H1 (cell line): Measurements from ENCODE around the gene ARAP3. TPM values are rescaled to one million over a fixed set of nuclear protein-coding genes. Genes with fewer than 3 reads are reported as not detected.

Experiments used
- CTCF ChIA-PET: fragments of 300-600 bp; sonication (Branson Sonifier 250); formaldehyde crosslinking; loops from one replicate; lab custom pipeline; 2021; ENCODE audit not compliant: partially characterized antibody; lab: Charles Lee
- POLR2A ChIA-PET: fragments of 300-600 bp; sonication (Branson Sonifier 250); formaldehyde crosslinking; loops from one replicate; lab custom pipeline; 2021; ENCODE audit warnings: inconsistent platforms; ENCODE audit not compliant: partially characterized antibody; lab: Charles Lee
- DNase-seq, 2 experiments: peaks; one replicate each; pipeline versions ENCODE4 v3.0.0 to v3.0.0-alpha.2; 2010 to 2022; ENCODE audit warnings: low spot score in 2 of 2, low read depth in 1 of 2, mixed read lengths in 1 of 2
- FAIRE-seq: peaks from 2 replicates; lab custom pipeline; 2011; peaks lifted over from hg19 to GRCh38; lab: Jason Lieb, UNC
- H2AFZ ChIP-seq: 2 replicates; pipeline ENCODE4 v1.8.1; 2012; ENCODE audit warnings: low read length, inconsistent platforms
- H2AK5ac ChIP-seq: 2 replicates; pipeline ENCODE4 v1.6.1; 2013; ENCODE audit warnings: low read depth, low read length
- H2BK120ac ChIP-seq: replicated peaks from 2 replicates; pipeline ENCODE3; 2013; ENCODE audit warnings: low read depth, low read length, inconsistent platforms
- H2BK12ac ChIP-seq: 2 replicates; pipeline ENCODE4 v1.6.1; 2013; ENCODE audit warnings: low read depth, low read length
- H2BK15ac ChIP-seq: 2 replicates; pipeline ENCODE4 v1.6.1; 2013; ENCODE audit warnings: low read length
- H2BK20ac ChIP-seq: 2 replicates; pipeline ENCODE4 v1.6.1; 2013; ENCODE audit warnings: low read length
- H2BK5ac ChIP-seq: 2 replicates; pipeline ENCODE4 v1.6.1; 2013; ENCODE audit warnings: low read depth, low read length
- H3K14ac ChIP-seq: 2 replicates; pipeline ENCODE4 v1.6.1; 2013; ENCODE audit warnings: inconsistent platforms; ENCODE audit not compliant: insufficient read length
- H3K18ac ChIP-seq: 2 replicates; pipeline ENCODE4 v1.6.1; 2013; ENCODE audit warnings: low read length; ENCODE audit errors: extremely low read depth
- H3K23ac ChIP-seq: 2 replicates; pipeline ENCODE4 v1.6.1; 2013; ENCODE audit warnings: inconsistent platforms; ENCODE audit not compliant: insufficient read length
- H3K23me2 ChIP-seq: 2 replicates; pipeline ENCODE4 v1.6.1; 2013; ENCODE audit warnings: low read depth, low read length
- H3K27ac ChIP-seq: 2 replicates; pipeline ENCODE4 v1.6.1; 2011; ENCODE audit warnings: low read depth, low read length, inconsistent platforms
- H3K27me3 ChIP-seq, 4 experiments: replicated peaks in 1 of 4; 1 replicate in 1 of 4; 2 replicates in 3 of 4; pipeline versions ENCODE4 v1.6.1 to v1.8.1; 2011 to 2013; ENCODE audit warnings: low read length in 3 of 4, mild to moderate bottlenecking in 3 of 4, inconsistent platforms in 2 of 4, mixed read lengths in 2 of 4, moderate library complexity in 1 of 4; ENCODE audit not compliant: control insufficient read depth in 3 of 4, insufficient read depth in 3 of 4; ENCODE audit errors: extremely low read depth in 1 of 4
- H3K36me3 ChIP-seq, 4 experiments: 2 replicates each; pipeline versions ENCODE4 v1.6.1 to v1.8.1; 2011 to 2013; ENCODE audit warnings: mild to moderate bottlenecking in 4 of 4, low read length in 3 of 4, moderate library complexity in 2 of 4, control low read depth in 1 of 4, inconsistent platforms in 1 of 4; ENCODE audit not compliant: insufficient read depth in 4 of 4, control insufficient read depth in 2 of 4
- H3K4ac ChIP-seq: replicated peaks from 2 replicates; pipeline ENCODE3; 2013; ENCODE audit warnings: low read length, low read depth, mixed read lengths, inconsistent platforms; ENCODE audit not compliant: insufficient read length
- H3K4me1 ChIP-seq, 4 experiments: replicated peaks in 1 of 4; 1 replicate in 1 of 4; 2 replicates in 3 of 4; pipeline versions ENCODE4 v1.6.1 to v1.8.1; 2011 to 2013; ENCODE audit warnings: low read length in 3 of 4, inconsistent platforms in 2 of 4, mixed read lengths in 1 of 4; ENCODE audit not compliant: insufficient read depth in 4 of 4, control insufficient read depth in 3 of 4
- H3K4me2 ChIP-seq, 2 experiments: 2 replicates each; pipeline versions ENCODE4 v1.6.1 to v1.8.1; 2011 to 2013; ENCODE audit warnings: low read depth in 2 of 2, low read length in 2 of 2, control low read depth in 1 of 2, inconsistent platforms in 1 of 2, mild to moderate bottlenecking in 1 of 2; ENCODE audit not compliant: insufficient read depth in 1 of 2
- H3K4me3 ChIP-seq, 4 experiments: fragments of 200-600, 300-600 bp in 1 of 4; sonication (generic), shearing (Covaris generic), sonication (Bioruptor Twin) in 1 of 4; 2 replicates each; pipeline versions ENCODE4 v1.5.1 to v1.8.1; 2011 to 2016; ENCODE audit warnings: low read length in 4 of 4, low read depth in 3 of 4, control low read depth in 2 of 4, inconsistent platforms in 2 of 4, mild to moderate bottlenecking in 2 of 4, mixed read lengths in 1 of 4, moderate library complexity in 1 of 4; ENCODE audit not compliant: insufficient read depth in 2 of 4; ENCODE audit errors: extremely low read depth in 1 of 4
- H3K56ac ChIP-seq: replicated peaks from 2 replicates; pipeline ENCODE3; 2013; ENCODE audit warnings: low read depth, mild to moderate bottlenecking, mixed read lengths, low read length, inconsistent platforms; ENCODE audit not compliant: insufficient read length
- H3K79me1 ChIP-seq: 2 replicates; pipeline ENCODE4 v1.6.1; 2013; ENCODE audit warnings: low read depth, low read length, control low read depth
- H3K79me2 ChIP-seq, 2 experiments: 2 replicates each; pipeline versions ENCODE4 v1.6.1 to v1.8.1; 2012 to 2013; ENCODE audit warnings: low read length in 2 of 2, mild to moderate bottlenecking in 2 of 2, inconsistent platforms in 1 of 2; ENCODE audit not compliant: insufficient read depth in 2 of 2, control insufficient read depth in 1 of 2
- H3K9ac ChIP-seq, 4 experiments: replicated peaks in 1 of 4; 1 replicate in 1 of 4; 2 replicates in 3 of 4; pipeline versions ENCODE4 v1.6.1 to v1.8.1; 2011 to 2013; ENCODE audit warnings: low read depth in 3 of 4, low read length in 3 of 4, control low read depth in 2 of 4, mild to moderate bottlenecking in 2 of 4, moderate library complexity in 2 of 4, inconsistent platforms in 1 of 4; ENCODE audit errors: extremely low read depth in 1 of 4
- H3K9me3 ChIP-seq, 2 experiments: 2 replicates each; pipeline versions ENCODE4 v1.6.1 to v1.8.1; 2012 to 2013; ENCODE audit warnings: mild to moderate bottlenecking in 2 of 2, moderate library complexity in 2 of 2, control low read depth in 1 of 2, inconsistent platforms in 1 of 2, low read depth in 1 of 2, low read length in 1 of 2, mixed read lengths in 1 of 2; ENCODE audit not compliant: insufficient read depth in 2 of 2
- H4K20me1 ChIP-seq, 2 experiments: replicated peaks in 1 of 2; 2 replicates each; pipeline versions ENCODE3 to v1.8.1; 2011 to 2013; ENCODE audit warnings: inconsistent platforms in 2 of 2, low read length in 2 of 2, mild to moderate bottlenecking in 1 of 2; ENCODE audit not compliant: insufficient read depth in 2 of 2, control insufficient read depth in 1 of 2
- H4K5ac ChIP-seq: 2 replicates; pipeline ENCODE4 v1.6.1; 2013; ENCODE audit warnings: low read length, low read depth, mixed read lengths, inconsistent platforms; ENCODE audit not compliant: insufficient read length
- H4K8ac ChIP-seq: 2 replicates; pipeline ENCODE4 v1.8.0; 2013; ENCODE audit warnings: mild to moderate bottlenecking, moderate library complexity, low read length, inconsistent platforms; ENCODE audit not compliant: insufficient read depth; ENCODE audit errors: extremely low read depth
- H4K91ac ChIP-seq: replicated peaks from 2 replicates; pipeline ENCODE3; 2013; ENCODE audit warnings: low read length, mixed read lengths, inconsistent platforms; ENCODE audit not compliant: insufficient read length
- CEBPB ChIP-seq: IDR thresholded peaks from 2 replicates; pipeline ENCODE4 v1.6.1; 2012; ENCODE audit warnings: low read depth, low read length
- WGBS, 2 experiments: shearing (Covaris generic) in 1 of 2; methylation state at CpG; one replicate each; pipeline versions ENCODE4 v1.1.6 to v1.1.7; 2013 to 2015; ENCODE audit warnings: low lambda C conversion rate in 2 of 2, mixed read lengths in 2 of 2, inconsistent platforms in 1 of 2, low coverage in 1 of 2, missing lambda C conversion rate in 1 of 2; ENCODE audit not compliant: insufficient replicate concordance in 2 of 2, insufficient coverage in 1 of 2, insufficient read length in 1 of 2; ENCODE audit errors: extremely low coverage in 1 of 2, missing lambda C conversion rate in 1 of 2; 5-methylcytosine and 5-hydroxymethylcytosine counted together
- long read RNA-seq, 2 experiments: library from RNA in 1 of 2; library from capped mRNA in 1 of 2; stranded (forward); transcript quantifications; one replicate each; pipeline ENCODE4 v2.0.0, GENCODE V29; 2021; ENCODE audit warnings: inconsistent platforms in 1 of 2
- polyA minus RNA-seq, 3 experiments: library from RNA; depleted of rRNA, polyadenylated mRNA; stranded (reverse); fragments of >200 nt; gene quantifications; 1 replicate in 2 of 3; 2 replicates in 1 of 3; pipeline ENCODE4 v1.2.3, GENCODE V29; 2011
- polyA plus RNA-seq, 7 experiments: library from polyadenylated mRNA; depleted of rRNA in 3 of 7; stranded (reverse) in 5 of 7; unstranded in 2 of 7; fragments of >200 nt in 5 of 7; fragments of 200-250 nt in 2 of 7; gene quantifications; 1 replicate in 5 of 7; 2 replicates in 1 of 7; 4 replicates in 1 of 7; pipeline versions ENCODE4 v1.2.1 to v1.2.3, GENCODE V29; 2011 to 2013; ENCODE audit warnings: missing spikeins in 2 of 7, mixed read lengths in 2 of 7
- total RNA-seq: library from RNA; stranded (reverse); fragmentation: NEBNext Ultra II Directional; extraction: Animal tissue kit (Norgen Biotek cat#: 25700); gene quantifications from 2 replicates; pipeline ENCODE4 v1.2.1, GENCODE V29; 2021

ARAP3 gene, protein sequence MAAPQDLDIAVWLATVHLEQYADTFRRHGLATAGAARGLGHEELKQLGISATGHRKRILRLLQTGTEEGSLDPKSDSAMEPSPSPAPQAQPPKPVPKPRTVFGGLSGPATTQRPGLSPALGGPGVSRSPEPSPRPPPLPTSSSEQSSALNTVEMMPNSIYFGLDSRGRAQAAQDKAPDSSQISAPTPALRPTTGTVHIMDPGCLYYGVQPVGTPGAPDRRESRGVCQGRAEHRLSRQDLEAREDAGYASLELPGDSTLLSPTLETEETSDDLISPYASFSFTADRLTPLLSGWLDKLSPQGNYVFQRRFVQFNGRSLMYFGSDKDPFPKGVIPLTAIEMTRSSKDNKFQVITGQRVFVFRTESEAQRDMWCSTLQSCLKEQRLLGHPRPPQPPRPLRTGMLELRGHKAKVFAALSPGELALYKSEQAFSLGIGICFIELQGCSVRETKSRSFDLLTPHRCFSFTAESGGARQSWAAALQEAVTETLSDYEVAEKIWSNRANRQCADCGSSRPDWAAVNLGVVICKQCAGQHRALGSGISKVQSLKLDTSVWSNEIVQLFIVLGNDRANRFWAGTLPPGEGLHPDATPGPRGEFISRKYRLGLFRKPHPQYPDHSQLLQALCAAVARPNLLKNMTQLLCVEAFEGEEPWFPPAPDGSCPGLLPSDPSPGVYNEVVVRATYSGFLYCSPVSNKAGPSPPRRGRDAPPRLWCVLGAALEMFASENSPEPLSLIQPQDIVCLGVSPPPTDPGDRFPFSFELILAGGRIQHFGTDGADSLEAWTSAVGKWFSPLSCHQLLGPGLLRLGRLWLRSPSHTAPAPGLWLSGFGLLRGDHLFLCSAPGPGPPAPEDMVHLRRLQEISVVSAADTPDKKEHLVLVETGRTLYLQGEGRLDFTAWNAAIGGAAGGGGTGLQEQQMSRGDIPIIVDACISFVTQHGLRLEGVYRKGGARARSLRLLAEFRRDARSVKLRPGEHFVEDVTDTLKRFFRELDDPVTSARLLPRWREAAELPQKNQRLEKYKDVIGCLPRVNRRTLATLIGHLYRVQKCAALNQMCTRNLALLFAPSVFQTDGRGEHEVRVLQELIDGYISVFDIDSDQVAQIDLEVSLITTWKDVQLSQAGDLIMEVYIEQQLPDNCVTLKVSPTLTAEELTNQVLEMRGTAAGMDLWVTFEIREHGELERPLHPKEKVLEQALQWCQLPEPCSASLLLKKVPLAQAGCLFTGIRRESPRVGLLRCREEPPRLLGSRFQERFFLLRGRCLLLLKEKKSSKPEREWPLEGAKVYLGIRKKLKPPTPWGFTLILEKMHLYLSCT (N-terminal part only)
- total RNA-seq: 45.7 and 48.6 TPM in 2 replicates
- 14.4 and 19.7 TPM in 2 replicates for polyA plus RNA-seq (2011; rRNA removed)
- 15.0 TPM for polyA plus RNA-seq (2011; cell fraction: cytosol; rRNA removed)
- 74.7 TPM for polyA plus RNA-seq (2011; cell fraction: nucleus; rRNA removed)
- polyA plus RNA-seq (2012, experiment 1 of 2): 34.7 to 39.3 TPM (median 37.2 TPM) in 4 replicates
- polyA plus RNA-seq (2012, experiment 2 of 2): 33.8 TPM
- 27.3 TPM for polyA plus RNA-seq (2013, experiment 1 of 2)
- 25.0 TPM for polyA plus RNA-seq (2013, experiment 2 of 2)
- 20.9 and 22.2 TPM in 2 replicates for polyA minus RNA-seq (2011; rRNA and poly(A)+ RNA removed)
- 20.5 TPM for polyA minus RNA-seq (2011; cell fraction: cytosol; rRNA and poly(A)+ RNA removed)
- 27.6 TPM for polyA minus RNA-seq (2011; cell fraction: nucleus; rRNA and poly(A)+ RNA removed)
- long read RNA-seq, experiment 1, partial matches to known transcripts: 19 of 26 reads
- long read RNA-seq, experiment 1, other reads (novel, unspliced or antisense): 7 of 26 reads
- long read RNA-seq, experiment 2: 0 reads

DNA sequence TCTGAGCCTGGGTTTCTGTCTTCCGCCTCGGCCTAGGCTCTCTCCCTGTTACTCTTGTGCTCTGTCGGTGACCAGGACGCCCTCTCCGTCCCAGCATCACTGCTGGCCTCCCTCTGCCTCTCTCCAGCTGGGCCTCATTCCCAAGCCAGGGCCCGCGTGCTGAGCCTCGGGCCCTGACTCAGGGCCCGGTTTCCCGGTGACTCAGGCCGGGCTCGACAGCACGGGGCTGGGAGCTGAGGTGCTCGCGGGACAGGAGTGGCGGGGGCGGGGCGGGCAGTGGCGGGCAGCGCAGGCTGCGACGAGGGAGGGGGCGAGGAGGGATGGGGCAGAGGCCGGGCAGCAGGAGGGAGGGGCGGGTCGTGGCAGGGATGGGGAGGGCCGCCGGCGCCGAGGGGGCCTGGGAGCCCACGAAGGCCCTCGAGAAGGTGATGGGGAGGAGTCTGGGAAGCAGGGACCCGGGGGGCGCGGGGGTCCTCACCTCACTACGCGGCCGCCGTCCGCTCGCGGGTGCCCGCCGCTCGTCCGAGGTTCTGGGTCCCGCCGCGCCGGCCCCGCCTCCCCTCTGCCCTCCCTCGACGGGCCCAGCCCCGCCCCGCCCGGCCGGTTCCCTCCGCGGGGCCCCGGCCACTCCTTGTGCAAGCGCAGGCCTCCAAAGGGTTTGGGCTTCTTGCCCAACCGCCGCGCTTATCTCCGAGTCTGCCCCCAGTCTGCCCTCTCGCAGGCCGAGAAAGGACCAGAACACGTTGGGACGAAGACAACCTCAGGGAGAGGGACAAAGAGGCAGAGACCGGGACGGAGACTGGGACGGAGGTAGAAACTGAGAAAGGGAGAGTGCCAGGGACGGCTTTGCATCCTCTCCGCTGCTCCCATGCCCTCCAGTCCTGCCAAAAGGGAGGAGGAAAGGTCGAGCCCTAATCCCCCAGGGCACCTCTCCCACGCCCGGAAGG lies at the start of gene ARAP3:
Gene ARAP3 (minus strand): TSS at position 536 of the 947 bp plus-strand sequence. CDS start 1,744 bp downstream, outside the sequence.
- H3K36me3 ChIP-seq: peaks cover 0 to 10% (median 2%) of the 10 kb centered on the region in 4 experiments; a peak in 5 of 8 replicates
- H3K4ac ChIP-seq: peak within 1 kb of the TSS; percentile 28
- peak within 1 kb of the TSS; percentile 97 for H2BK15ac ChIP-seq
- no peaks in the 10 kb centered on the region for H4K20me1 ChIP-seq
- peak within 1 kb of the TSS; percentile 84 for H4K8ac ChIP-seq
- H3K56ac ChIP-seq: peak within 1 kb of the TSS; percentile 11
- no peaks in the 10 kb centered on the region; the same call in 1 of the 2 replicates for H3K79me1 ChIP-seq
- H2BK5ac ChIP-seq: peak within 1 kb of the TSS; percentile 98
- POLR2A ChIA-PET: interaction anchor here (0.6 to 3.8 kb wide), 17 partner anchors 9 to 330 kb away, joined by 3 to 18 read pairs (median 4); partner anchors contain the start of genes FCHSD1 and RNF14
- H3K4me1 ChIP-seq: peaks cover 10 to 29% (median 20%) of the 10 kb centered on the region in 4 experiments
- H2BK120ac ChIP-seq: peak within 1 kb of the TSS; percentile 6
- peak within 1 kb of the TSS; percentile 90; the same call in 1 of the 2 replicates for H2BK20ac ChIP-seq
- H4K91ac ChIP-seq: peak within 1 kb of the TSS; percentile 92
- H3K4me2 ChIP-seq: peak within 1 kb of the TSS; percentile 88 to 97
- H2BK12ac ChIP-seq: peak within 1 kb of the TSS; percentile 89; the same call in 1 of the 2 replicates
- peak within 1 kb of the TSS; percentile 85; the same call in 1 of the 2 replicates for H2AFZ ChIP-seq
- no peak within 1 kb of the TSS for H3K14ac ChIP-seq
- H3K23me2 ChIP-seq: peaks cover 15% of the 10 kb centered on the region
- H3K23ac ChIP-seq: no peak within 1 kb of the TSS
- peak within 1 kb of the TSS in 3 of 4 experiments; percentile 49 to 56 (median 52); a peak in 6 of 7 replicates for H3K9ac ChIP-seq
- CTCF ChIA-PET: interaction anchor here (0.8 to 7.3 kb wide), 10 partner anchors 11 to 332 kb away, joined by 3 to 59 read pairs (median 6); partner anchors contain the start of genes DELE1 and PCDH1
- peak within 1 kb of the TSS; percentile 98 for H3K18ac ChIP-seq
- H4K5ac ChIP-seq: peak within 1 kb of the TSS; percentile 95
- DNase-seq (peak in 1 of 2 experiments; percentile 88), FAIRE-seq (no peak)
- WGBS, 2 experiments: 11% methylated on average over 20 of the region's 77 CpGs; no CpG with 5 or more reads in 1 of the 2 experiments
- H3K4me3 ChIP-seq: peak within 1 kb of the TSS; percentile 60 to 73 (median 67)
- no peaks in the 10 kb centered on the region for H3K9me3 ChIP-seq
- H3K27me3 ChIP-seq: no peaks in the 10 kb centered on the region
- H2AK5ac ChIP-seq: peak within 1 kb of the TSS; percentile 88
- H3K27ac ChIP-seq: peak within 1 kb of the TSS; percentile 37; the same call in 1 of the 2 replicates
- peaks cover 0 to 6% of the 10 kb centered on the region in 2 experiments; a peak in 1 of 4 replicates for H3K79me2 ChIP-seq
- TF ChIP-seq CEBPB: peak; percentile 77
